Activated T-helper 1 cell treated with anti-CD3 and anti-CD28 coated beads, Interleukin-12 subunit alpha, Interleukin-12 subunit beta, Interleukin-2, Interleukin-4 antibody, amounts not matched to agents 30 ng/mL and 10 ng/mL and 1 ng/mL, durations not matched to agents 14 hours and 24 hours and 36 hours (primary cell): Measurements from ENCODE around the gene FAM83G. TPM values are rescaled to one million over a fixed set of nuclear protein-coding genes. Genes with fewer than 3 reads are reported as not detected.

Experiments
- DNase-seq: peaks from one replicate; pipeline ENCODE4 v3.0.0; 2021; ENCODE audit warnings: low spot score
- H3K27ac Mint-ChIP-seq: one replicate; pipeline ENCODE4 v1.8.0; 2021; ENCODE audit warnings: mild to moderate bottlenecking, mixed read lengths
- H3K27me3 Mint-ChIP-seq: one replicate; pipeline ENCODE4 v1.8.0; 2022; ENCODE audit warnings: mild to moderate bottlenecking, moderate library complexity, mixed read lengths; ENCODE audit not compliant: insufficient read depth
- H3K36me3 Mint-ChIP-seq: one replicate; pipeline ENCODE4 v1.8.0; 2021; ENCODE audit warnings: low read depth, mixed read lengths
- H3K4me1 Mint-ChIP-seq: one replicate; pipeline ENCODE4 v1.8.0; 2021; ENCODE audit warnings: low read depth, mixed read lengths
- H3K4me3 Mint-ChIP-seq: one replicate; pipeline ENCODE4 v1.8.0; 2021; ENCODE audit warnings: mild to moderate bottlenecking, moderate library complexity, mixed read lengths
- H3K9me3 Mint-ChIP-seq: one replicate; pipeline ENCODE4 v1.8.0; 2021; ENCODE audit warnings: mixed read lengths
- intact Hi-C: fragments of 100-400 bp; cut with micrococcal nuclease; formaldehyde crosslinking; loops from one replicate; pipeline ENCODE4 v1.15.1; 2024
- total RNA-seq: library from RNA; stranded (reverse); gene quantifications from 2 replicates; pipeline ENCODE4 v1.2.3, GENCODE V29; 2022

FAM83G gene
- total RNA-seq, 1 donor from 2014 or later, result 13.2 TPM

GRCh38 chr17:19020016-19020415 lies 15.5 kb upstream of the FAM83G start:
- DNase-seq, result no peak
- Mint-ChIP-seq H3K27ac (no peak overlapping the region), H3K4me3 (no peak overlapping the region), H3K4me1 (peaks cover 14% of the 10 kb centered on the region), H3K36me3 (peaks cover 14% of the 10 kb centered on the region), H3K9me3 (no peaks in the 10 kb centered on the region), H3K27me3 (peaks cover 1% of the 10 kb centered on the region)
- intact Hi-C loops, result no loop called here

GRCh38 chr17:19019041-19019941 lies 14.7 kb upstream of the FAM83G start:
- no peak overlapping the region for H3K4me3 Mint-ChIP-seq
- H3K27ac Mint-ChIP-seq, result no peak overlapping the region
- no peaks in the 10 kb centered on the region for H3K9me3 Mint-ChIP-seq
- H3K27me3 Mint-ChIP-seq, result peaks cover 1% of the 10 kb centered on the region
- intact Hi-C loops, result no loop called here
- DNase-seq, result no peak
- peaks cover 10% of the 10 kb centered on the region for H3K36me3 Mint-ChIP-seq
- H3K4me1 Mint-ChIP-seq, result peaks cover 6% of the 10 kb centered on the region

GRCh38 chr17:19018600-19018950 lies 14.0 kb upstream of the FAM83G start:
- Mint-ChIP-seq H3K36me3 (peaks cover 7% of the 10 kb centered on the region), H3K4me3 (no peak overlapping the region), H3K27me3 (peaks cover 3% of the 10 kb centered on the region), H3K27ac (no peak overlapping the region), H3K9me3 (no peaks in the 10 kb centered on the region), H3K4me1 (no peaks in the 10 kb centered on the region)
- DNase-seq, result no peak
- intact Hi-C loops, result no loop called here

- intact Hi-C loops, result no loop called here
- no peak overlapping the region for H3K27ac Mint-ChIP-seq
- no peak for DNase-seq
- no peak overlapping the region for H3K4me3 Mint-ChIP-seq
- H3K27me3 Mint-ChIP-seq, result peaks cover 3% of the 10 kb centered on the region
- H3K36me3 Mint-ChIP-seq, result peaks cover 7% of the 10 kb centered on the region
- H3K4me1 Mint-ChIP-seq, result no peaks in the 10 kb centered on the region
- H3K9me3 Mint-ChIP-seq, result no peaks in the 10 kb centered on the region
These were observed 13.4 kb upstream of the FAM83G start for GRCh38 chr17:19017804-19018599.

GRCh38 chr17:19017401-19017800 lies 12.8 kb upstream of the FAM83G start:
- Mint-ChIP-seq H3K4me3 (no peak overlapping the region), H3K36me3 (peaks cover 7% of the 10 kb centered on the region), H3K4me1 (no peaks in the 10 kb centered on the region), H3K9me3 (no peaks in the 10 kb centered on the region), H3K27ac (no peak overlapping the region), H3K27me3 (peaks cover 3% of the 10 kb centered on the region)
- intact Hi-C loops, result no loop called here
- DNase-seq, result no peak

GRCh38 chr17:19016881-19017280 lies 12.3 kb upstream of the FAM83G start:
- peaks cover 7% of the 10 kb centered on the region for H3K36me3 Mint-ChIP-seq
- no peak for DNase-seq
- H3K4me3 Mint-ChIP-seq, result no peak overlapping the region
- H3K27me3 Mint-ChIP-seq, result peaks cover 3% of the 10 kb centered on the region
- intact Hi-C loops, result no loop called here
- no peak overlapping the region for H3K27ac Mint-ChIP-seq
- H3K4me1 Mint-ChIP-seq, result no peaks in the 10 kb centered on the region
- no peaks in the 10 kb centered on the region for H3K9me3 Mint-ChIP-seq

- Mint-ChIP-seq H3K4me3 (no peak overlapping the region), H3K9me3 (no peaks in the 10 kb centered on the region)
These were observed 11.7 kb upstream of the FAM83G start for GRCh38 chr17:19016297-19016696.

GRCh38 chr17:19015428-19015827 lies 10.9 kb upstream of the FAM83G start:
- H3K4me1 Mint-ChIP-seq, result no peaks in the 10 kb centered on the region
- H3K27me3 Mint-ChIP-seq, result peaks cover 3% of the 10 kb centered on the region
- H3K36me3 Mint-ChIP-seq, result peaks cover 7% of the 10 kb centered on the region
- intact Hi-C loops, result no loop called here
- H3K27ac Mint-ChIP-seq, result no peak overlapping the region
- no peak for DNase-seq
- H3K9me3 Mint-ChIP-seq, result no peaks in the 10 kb centered on the region
- H3K4me3 Mint-ChIP-seq, result no peak overlapping the region

More at GRCh38 chr17:19016297-19016696, 11.7 kb upstream of the FAM83G start:
- intact Hi-C loops, result no loop called here
- peaks cover 7% of the 10 kb centered on the region for H3K36me3 Mint-ChIP-seq
- DNase-seq, result no peak
- peaks cover 3% of the 10 kb centered on the region for H3K27me3 Mint-ChIP-seq
- no peak overlapping the region for H3K27ac Mint-ChIP-seq
- no peaks in the 10 kb centered on the region for H3K4me1 Mint-ChIP-seq

- H3K9me3 Mint-ChIP-seq, result no peaks in the 10 kb centered on the region
- intact Hi-C loops, result no loop called here
- peaks cover 3% of the 10 kb centered on the region for H3K36me3 Mint-ChIP-seq
These were observed 10.2 kb upstream of the FAM83G start for GRCh38 chr17:19014628-19015215.

GRCh38 chr17:19013806-19014627 lies 9.5 kb upstream of the FAM83G start:
- DNase-seq, result no peak
- H3K4me3 Mint-ChIP-seq, result no peak overlapping the region
- H3K27me3 Mint-ChIP-seq, result peaks cover 2% of the 10 kb centered on the region
- H3K4me1 Mint-ChIP-seq, result no peaks in the 10 kb centered on the region
- no peaks in the 10 kb centered on the region for H3K9me3 Mint-ChIP-seq
- intact Hi-C loops, result no loop called here
- H3K36me3 Mint-ChIP-seq, result peaks cover 3% of the 10 kb centered on the region
- no peak overlapping the region for H3K27ac Mint-ChIP-seq

More at GRCh38 chr17:19014628-19015215, 10.2 kb upstream of the FAM83G start:
- Mint-ChIP-seq H3K27me3 (peaks cover 2% of the 10 kb centered on the region), H3K4me3 (no peak overlapping the region), H3K4me1 (no peaks in the 10 kb centered on the region), H3K27ac (no peak overlapping the region)
- no peak for DNase-seq

- Mint-ChIP-seq H3K36me3 (no peaks in the 10 kb centered on the region), H3K27me3 (peaks cover 2% of the 10 kb centered on the region), H3K27ac (no peak overlapping the region), H3K9me3 (no peaks in the 10 kb centered on the region), H3K4me3 (no peak overlapping the region), H3K4me1 (no peaks in the 10 kb centered on the region)
- no peak for DNase-seq
- intact Hi-C loops, result no loop called here
These were observed 8.7 kb upstream of the FAM83G start for GRCh38 chr17:19013226-19013625.
